HG03442 (cell line): ENCODE data around the gene TMEM126B.
"Not testable (repeated sequence)": the region's sequence is repeated elsewhere in the genome, so short reads cannot be mapped to it uniquely, and the experiment has no call there.

Experiments used
- ATAC-seq: cut with Tn5 transposase; IDR thresholded peaks from one replicate; pipeline ENCODE4 v1.9.1; 2021; ENCODE audit warnings: mild to moderate bottlenecking, moderate library complexity; ENCODE audit not compliant: unreplicated experiment

Gene TMEM126B

DNA sequence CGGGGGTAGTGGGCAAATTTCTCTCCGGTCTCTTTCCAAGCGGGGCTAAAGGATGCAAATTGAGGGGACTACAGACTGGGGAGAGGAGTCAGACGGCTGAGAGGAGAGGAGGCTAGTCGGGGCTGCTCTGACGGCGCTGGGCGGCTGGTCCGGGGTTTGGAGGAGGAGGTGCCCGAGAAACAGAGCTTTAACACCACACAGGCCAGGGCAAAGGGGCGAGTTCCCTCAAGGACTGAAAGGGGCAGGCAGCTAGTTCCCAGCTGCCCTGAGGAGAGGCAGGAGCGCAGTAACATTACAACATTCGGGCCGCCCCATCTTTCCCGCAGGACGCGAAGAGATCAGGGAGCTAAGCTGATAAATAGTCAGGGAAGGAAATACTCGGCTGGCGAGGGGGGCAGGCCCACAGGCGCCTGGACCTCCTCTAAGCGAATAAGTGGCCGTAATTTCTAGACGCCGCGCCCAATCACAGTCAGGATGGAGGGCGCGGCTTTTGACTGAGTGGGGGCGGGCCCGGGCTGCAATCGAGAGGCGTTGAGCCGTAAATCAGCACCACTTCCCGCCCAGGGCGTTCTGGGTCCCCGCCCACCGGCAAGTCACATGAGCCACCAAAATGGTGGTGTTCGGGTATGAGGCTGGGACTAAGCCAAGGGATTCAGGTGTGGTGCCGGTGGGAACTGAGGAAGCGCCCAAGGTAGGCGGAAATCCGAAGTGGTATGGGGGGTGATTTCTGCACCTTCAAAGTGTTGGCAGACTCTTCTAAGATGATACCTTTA lies at the start of gene TMEM126B:
TMEM126B (plus strand) TSS at position 596 of the 773 bp plus-strand sequence; CDS start at position 611, 15 bp downstream.
- peak; percentile 98 for ATAC-seq

DNA sequence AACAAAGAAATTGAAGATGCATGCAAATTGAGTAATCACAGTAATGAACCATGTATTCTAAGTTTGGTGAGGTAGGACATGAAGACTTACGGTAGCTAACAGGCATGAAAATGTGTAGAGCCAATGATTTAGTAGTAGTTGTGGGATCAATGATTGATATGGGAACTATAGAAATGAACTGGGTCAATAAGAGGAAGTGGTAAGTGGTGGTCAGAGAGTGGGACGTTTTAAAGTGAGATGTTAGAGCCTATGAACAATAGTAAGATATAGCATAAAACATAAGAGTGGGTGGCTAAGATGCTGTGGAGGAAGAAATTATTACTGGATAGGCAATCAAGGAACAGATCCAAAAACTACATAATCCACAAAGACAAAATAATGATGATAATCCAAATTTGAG lies 46.3 kb upstream of the TMEM126B start:
- ATAC-seq: no peak

DNA sequence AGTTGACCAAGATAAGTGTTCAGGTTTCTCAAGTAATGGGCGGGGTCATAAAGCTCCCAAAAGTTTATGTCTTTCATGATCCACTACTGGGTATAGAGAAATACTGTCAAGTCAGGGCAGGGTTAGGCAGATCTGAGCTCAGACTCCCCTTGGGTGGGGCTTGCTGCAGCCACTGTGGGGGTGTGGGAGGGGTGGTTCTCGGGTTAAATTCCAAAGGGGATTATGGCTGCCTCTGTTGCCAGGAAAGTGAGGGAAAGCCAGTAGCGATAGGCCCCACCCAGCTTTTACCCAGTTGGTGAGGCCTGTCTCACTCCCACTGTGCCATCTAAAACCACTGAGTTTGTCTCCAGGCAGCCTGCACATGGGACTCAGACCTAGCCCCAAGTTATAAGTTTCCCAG lies 39.0 kb upstream of the TMEM126B start:
- no peak for ATAC-seq

DNA sequence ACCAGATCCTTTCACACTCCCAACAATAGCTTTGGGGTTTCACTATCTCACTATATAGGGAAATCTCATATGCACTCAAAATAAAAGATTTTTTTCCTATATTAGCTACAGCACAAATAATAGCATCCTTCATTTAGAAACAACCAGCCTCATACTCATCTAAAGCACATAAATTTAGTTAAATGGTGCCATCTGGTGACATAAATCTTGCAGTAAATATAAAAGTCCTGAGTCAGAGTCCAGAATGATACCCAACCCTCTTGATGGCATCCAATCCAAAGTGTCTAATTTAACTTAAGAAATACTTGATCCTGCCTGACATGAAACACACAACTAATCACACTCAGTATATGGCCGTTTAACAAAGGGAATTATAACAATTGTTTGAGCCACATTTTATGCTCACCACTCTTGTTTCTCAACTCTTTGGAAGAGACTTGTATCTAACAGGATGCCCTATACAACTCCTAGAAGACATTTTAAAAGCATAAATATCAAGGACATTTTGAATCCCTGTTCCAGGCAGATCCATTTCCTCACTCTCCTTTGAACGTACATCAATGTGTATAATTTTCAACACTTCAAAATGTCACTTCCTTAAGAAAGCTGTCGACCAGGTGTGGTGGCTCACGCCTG lies 37.4 kb upstream of the TMEM126B start:
- ATAC-seq: peak; percentile 64

DNA sequence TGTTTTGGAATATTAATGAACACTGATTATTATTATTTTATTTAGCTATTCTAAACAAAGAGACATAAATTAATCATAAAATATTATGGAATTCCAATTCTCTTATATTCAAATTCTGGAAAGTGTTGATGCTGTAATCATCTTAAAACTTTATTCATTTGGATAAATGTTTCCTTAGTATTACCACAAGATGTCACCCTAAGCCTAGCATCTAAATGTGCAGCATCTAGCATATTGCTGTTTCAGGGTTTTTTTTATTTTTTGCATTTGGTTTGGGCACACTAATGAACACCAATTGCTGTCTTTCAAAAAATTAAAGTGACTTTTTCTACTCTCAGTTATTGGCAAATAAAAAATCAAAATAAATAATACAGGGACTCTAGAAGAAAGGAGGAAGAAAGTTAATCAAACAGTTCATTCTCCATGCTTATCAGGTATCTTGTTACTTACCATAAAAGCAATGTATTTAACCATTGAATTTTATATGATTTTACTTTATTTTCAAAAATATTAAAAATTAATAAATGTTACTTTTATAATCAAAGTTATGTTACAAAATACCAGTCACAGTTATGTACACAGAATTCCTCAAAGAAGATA lies 33.0 kb upstream of the TMEM126B start:
- peak; percentile 69 for ATAC-seq

DNA sequence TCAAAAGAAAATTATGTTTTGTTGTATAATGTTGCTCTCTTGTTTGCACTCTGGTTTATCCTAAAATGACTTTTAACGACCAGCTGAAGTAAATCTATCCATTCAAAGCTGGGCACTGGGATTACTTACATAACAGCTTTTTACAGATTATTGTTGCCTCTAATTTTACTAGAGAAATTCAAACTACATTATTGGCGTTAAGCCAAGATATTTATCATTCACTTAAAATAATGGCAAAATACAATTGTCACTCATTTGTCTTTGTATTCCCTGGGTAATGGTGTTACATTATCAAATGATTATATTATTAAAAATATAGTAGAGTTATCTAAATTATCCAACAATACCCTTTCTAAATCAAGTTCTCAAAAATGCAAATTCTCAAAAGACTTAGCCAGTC lies 31.5 kb upstream of the TMEM126B start:
- ATAC-seq: no peak

DNA sequence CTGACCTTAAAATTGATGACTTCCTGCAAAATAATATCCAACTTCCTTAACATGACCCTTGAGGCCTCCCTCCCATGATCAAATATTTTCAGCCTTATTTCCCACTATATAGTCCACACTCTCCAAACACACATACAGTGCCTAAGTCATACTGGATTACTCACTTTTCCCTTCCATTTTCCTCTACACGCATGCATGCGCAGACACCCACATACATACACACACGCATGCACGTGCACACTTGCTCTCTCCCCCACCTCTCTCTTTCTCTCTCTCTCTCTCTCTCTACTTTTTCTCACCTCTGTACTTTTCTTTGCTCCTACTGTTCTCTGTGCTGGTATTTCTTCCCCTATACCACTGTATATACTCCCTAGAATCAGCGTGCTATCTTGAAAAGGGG lies 29.3 kb upstream of the TMEM126B start:
- no peak for ATAC-seq

DNA sequence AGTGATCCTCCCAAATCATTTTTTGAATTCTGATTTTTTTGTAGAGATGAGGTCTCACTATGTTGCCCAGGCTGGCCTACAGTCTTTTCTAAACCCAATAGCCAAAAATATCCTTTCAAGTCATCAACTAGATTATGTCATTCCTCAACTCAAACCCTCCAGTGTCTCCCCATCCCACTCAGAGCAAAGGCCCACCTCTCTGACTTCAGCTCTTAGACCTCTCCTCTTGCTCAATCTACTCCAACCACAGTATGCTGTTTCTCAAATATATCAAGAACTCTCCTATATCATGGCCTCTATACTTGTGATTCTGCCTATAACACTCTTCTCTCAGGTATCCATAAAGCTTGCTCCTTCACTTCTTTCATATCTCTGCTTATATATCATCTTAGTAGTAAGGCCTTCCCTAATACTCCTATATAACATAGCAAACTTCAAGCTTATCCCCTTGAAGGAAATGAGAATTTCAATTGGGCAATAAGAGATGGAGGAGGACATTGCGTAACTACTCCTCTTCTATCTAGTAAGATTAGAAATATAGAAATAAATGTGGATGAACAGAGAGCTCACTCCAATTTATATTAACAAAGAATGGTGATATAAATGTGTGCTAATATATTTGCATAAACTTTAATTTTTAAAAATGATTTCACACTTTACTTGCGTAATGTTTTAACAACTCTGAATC lies 25.7 kb upstream of the TMEM126B start:
- no peak for ATAC-seq

DNA sequence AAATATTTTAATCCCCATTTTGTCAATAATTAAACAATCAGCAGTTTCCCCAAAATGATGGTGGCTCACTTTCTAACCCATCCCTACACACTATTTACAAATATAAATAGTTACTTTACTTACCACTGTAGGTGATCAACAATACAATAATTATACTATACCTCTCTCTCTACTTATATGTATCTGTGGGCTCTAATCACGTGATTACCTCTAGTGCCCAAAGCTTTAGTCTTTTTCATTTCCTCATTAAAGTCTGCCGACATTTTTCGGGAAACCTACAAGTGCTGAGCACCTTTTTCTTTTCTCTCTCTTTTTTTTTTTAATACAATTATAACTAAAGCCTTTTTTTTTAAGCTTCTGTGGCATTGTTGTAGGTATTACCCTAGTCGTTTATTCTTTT lies 25.2 kb upstream of the TMEM126B start:
- ATAC-seq: no peak

DNA sequence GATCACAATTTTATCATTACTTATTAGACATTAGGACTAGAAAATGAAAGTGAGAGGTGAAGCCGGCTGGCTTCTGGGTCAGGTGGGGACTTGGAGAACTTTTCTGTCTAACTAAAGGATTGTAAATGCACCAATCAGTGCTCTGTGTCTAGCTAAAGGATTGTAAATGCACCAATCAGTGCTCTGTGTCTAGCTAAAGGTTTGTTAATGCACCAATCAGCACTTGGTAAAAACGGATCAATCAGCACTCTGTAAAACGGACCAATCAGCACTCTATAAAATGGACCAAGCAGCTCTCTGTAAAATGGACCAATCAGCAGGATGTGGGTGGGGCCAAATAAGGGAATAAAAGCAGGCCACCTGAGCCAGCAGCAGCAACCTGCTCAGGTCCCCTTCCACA lies 22.2 kb upstream of the TMEM126B start:
- ATAC-seq: not testable (repeated sequence)

DNA sequence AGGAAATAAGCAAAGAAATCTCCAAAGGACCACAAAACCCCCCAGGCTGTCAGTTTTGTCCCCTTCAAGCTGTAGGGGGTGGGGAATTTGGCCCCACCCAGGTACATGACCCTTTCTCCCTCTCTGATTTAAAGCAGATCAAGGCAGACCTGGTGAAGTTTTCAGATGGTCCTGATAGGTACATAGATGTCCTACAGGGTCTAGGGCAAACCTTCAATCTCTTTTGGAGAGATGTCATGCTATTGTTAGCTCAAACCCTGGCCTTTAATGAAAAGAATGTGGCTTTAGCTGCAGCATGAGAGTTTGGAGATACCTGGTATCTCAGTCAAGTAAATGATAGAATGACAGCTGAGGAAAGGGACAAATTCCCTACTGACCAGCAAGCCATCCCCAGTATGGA lies 19.8 kb upstream of the TMEM126B start:
- not testable (repeated sequence) for ATAC-seq

DNA sequence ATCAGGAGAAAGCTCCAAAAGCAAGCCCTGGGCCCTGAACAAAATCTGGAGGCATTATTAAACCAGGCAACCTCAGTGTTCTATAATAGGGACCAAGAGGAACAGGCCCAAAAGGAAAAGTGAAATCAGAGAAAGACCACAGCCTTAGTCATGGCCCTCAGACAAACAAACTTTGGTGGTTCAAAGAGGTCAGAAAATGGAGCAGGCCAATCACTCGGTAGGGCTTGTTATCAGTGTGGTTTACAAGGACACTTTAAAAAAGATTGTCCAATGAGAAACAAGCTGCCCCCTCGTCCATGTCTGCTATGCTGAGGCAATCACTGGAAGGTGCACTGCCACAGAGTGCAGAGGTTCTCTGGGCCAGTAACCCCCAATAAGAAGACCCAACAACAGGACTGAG lies 19.1 kb upstream of the TMEM126B start:
- not testable (repeated sequence) for ATAC-seq

DNA sequence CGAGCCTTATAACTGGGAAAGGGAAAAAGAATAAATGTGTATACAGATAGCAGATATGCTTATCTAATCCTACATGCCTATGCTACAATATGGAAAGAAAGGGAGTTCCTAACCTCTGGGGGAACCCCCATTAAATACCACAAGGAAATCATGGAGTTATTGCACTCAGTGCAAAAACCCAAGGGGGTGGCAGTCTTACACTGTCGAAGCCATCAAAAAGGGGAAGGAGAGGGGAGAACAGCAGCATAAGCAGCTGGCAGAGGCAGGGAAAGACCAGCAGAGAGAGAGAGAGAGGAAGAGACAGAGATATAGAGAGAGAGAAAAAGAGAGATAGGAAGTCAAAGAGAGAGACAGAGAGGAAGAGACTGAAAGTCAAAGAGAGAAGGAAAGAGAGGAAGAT lies 16.8 kb upstream of the TMEM126B start:
- ATAC-seq: not testable (repeated sequence)

DNA sequence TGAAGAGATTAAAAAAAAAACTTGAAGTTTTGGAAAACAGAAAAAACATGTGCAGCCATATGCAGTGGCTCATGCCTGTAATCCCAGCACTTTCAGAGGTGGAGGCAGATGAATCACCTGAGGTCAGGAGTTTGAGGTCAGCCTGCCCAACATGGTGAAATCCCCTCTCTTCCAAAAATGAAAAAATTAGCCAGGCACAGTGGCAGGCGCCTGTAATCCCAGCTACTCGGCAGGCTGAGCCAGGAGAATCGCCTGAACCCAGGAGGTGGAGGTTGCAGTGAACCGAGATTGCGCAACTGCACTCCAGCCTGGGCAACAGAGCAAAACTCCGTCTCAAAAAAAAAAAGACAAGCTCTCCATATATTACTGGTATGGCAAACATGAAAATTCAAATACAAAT lies 8.9 kb upstream of the TMEM126B start:
- ATAC-seq: no peak

DNA sequence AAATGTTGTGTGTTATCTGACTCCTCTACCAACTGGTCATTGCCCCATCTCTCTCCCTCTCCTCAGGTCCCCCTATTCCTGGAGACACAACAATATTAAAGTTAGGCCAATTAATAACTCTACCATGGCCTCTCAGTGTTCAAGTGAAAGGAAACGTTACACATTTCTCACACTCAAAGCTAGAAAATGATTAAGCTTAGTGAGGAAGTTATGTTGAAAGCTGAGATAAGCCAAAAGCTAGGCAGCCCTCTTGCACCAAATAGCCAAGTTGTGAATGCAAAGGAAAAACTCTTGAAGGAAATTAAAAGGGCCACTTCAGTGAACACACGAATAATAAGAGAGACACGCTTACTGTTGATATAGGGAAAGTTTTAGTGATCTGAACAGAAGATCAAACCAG lies 8.1 kb upstream of the TMEM126B start:
- ATAC-seq: no peak

DNA sequence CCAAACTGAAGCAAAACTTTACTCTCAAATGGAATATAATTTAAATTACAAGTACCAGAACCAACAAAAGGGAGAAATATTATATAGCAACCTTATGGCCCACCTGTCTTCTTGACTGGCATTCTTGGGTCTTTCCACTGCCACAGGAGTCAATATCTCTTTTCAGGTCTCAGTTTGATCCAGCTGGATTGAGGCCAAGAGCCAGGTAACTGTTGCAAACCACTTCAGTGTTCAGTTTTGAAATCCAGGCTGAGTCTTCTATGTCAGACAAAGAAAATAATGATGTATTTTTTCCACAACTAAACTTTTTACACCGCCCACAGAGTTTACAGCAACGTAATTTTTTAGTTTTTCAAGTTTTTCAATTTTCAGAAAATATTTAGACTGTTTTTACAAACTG lies 1.9 kb upstream of the TMEM126B start:
- no peak for ATAC-seq

DNA sequence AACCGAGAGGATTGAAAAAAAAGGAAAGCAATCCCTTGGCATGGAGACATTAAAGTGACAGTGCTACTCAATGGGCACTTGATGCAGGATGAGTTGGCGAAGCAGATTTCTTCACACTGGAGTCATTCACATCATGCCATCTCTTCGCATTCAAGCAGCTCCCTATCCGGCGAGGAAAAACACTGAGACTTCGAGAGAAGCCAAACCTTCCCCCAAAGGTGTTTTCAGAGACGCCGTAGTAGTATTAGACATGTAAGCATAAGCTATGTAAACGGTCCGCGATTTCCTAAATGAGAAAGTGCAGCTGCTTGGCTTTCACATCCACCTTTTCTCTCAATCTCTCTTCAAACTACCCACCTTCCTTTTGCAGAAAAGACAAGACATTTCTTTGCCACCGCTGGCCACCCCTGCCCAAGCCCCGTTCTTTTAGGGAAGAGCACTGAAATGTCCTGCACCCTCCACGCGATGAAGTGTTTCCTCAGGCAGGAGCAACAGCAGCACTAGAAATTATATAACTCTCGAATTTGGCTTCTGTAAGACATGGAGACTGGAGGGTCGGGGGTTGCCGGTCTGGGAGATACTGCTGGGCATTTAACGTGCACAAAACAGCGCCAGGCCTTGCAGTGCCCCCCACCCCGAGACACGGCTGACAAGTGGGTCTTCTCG lies 928 bp upstream of the TMEM126B start, which contains the start of gene DLG2:
DLG2 (minus strand) TSS at position 13 of the 666 bp plus-strand sequence.
- ATAC-seq: no peak

DNA sequence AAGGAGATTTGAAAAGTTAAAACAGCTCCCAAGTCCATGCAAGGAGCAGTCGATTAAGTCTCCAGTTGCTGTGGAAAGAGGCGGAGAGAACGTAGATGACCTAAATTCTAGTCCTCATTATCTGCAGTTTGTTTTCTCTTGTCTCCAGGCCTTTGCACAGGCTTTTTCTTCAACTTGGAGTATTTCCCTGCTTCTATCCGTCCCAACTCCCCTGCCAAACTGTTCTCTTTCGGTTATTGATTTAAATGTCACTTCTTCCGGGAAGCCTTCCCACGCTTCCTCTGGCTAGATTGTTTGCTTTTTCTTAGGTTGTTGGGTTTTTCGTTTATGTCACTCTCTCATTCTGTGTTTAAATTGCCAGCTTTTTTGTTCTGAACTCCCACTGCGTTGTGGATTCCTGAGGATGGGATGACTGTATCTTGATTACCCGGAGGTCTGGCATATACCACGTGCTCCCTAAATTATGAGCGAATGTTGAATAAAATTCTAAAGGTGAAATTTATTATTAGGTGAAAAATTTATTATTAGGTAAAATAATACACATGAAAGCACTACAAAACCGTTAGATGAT lies 463 bp downstream of the TMEM126B start:
- ATAC-seq: peak; percentile 4

DNA sequence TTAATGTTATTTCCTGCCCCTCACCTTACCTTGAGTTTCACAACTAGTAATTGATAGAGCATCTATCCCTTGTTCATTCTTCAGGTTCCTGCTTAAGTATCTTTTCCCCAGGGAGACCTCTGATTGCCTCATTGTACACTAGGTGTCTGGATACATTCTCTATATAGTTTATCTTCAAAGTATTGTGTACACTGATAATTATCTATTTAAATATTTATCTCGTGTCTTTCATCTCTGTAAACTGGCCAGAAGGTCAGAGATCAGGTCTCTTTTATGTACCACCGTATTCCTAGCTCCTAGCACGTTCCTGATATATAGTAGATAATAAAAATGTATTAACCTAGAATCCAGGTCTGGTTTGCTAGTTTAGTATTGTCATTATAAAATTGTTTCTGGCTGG lies 6.4 kb downstream of the TMEM126B start:
- no peak for ATAC-seq

DNA sequence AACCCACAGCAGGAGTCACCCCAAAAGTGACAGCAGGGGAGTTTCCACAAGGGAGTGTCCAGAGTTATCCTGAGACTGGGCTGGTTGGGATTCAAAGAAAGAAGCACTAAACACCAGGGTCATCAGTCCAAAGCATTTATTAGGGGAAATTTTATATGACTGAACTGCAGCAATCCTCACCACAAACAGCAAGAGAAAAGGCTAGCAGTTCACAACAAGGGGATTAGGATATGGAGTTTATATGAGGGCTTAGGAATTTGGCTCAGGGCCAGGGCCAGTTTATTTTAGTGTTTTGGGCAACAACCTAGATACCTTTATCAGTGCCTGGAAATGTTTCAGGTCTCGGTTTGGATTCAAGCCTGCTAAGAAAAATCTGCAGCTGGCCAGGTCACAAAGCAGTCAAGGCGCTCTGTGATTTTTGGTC lies 14.8 kb downstream of the TMEM126B start:
- ATAC-seq: no peak

DNA sequence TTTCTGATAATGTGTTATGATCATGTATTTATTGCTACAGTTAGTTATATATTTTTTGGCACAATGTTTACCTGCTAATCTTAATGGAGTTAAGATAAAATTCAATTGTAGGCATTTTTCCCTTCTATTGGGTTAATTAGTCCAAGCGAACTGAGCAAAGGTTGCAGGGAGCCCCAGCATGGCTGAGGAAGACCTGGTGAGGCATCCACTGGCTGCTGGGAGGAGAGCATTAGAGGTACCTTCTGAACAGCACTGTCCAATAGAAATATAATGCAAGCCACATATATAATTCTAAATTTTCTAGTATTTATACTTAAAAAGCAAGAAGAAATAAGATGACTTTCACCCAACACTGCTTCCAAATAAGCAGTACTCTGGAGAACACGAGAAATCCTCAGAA lies 18.7 kb downstream of the TMEM126B start:
- peak; percentile 6 for ATAC-seq
